Activated CD8-positive, alpha-beta T cell treated with anti-CD3 and anti-CD28 coated beads for 36 hours (primary cell): Measurements from ENCODE around the gene ACSL1. TPM values are rescaled to one million over a fixed set of nuclear protein-coding genes. Genes with fewer than 3 reads are reported as not detected.

Source experiments
- ATAC-seq: fragments of 200-7000 bp; cut with Tn5 transposase; one replicate; pipeline ENCODE4 v1.10.0; 2021; ENCODE audit warnings: mild to moderate bottlenecking, moderate library complexity
- CTCF ChIA-PET: fragments of 350-600 bp; sonication (Branson Sonifier 250); formaldehyde crosslinking; loops from one replicate; lab custom pipeline; 2021; ENCODE audit warnings: antibody characterized with exemption; lab: Charles Lee
- POLR2A ChIA-PET: fragments of 350-600 bp; sonication (Branson Sonifier 250); formaldehyde crosslinking; loops from one replicate; lab custom pipeline; 2021; ENCODE audit warnings: antibody characterized with exemption; lab: Charles Lee
- DNase-seq: peaks from one replicate; pipeline ENCODE4 v3.0.0-alpha.2; 2020
- H3K27ac Mint-ChIP-seq: one replicate; pipeline ENCODE4 v1.8.0; 2021; ENCODE audit warnings: mild to moderate bottlenecking, mixed read lengths
- H3K27me3 Mint-ChIP-seq: one replicate; pipeline ENCODE4 v1.8.0; 2021; ENCODE audit warnings: mixed read lengths
- H3K36me3 Mint-ChIP-seq: one replicate; pipeline ENCODE4 v1.8.0; 2021; ENCODE audit warnings: low read depth, mixed read lengths
- H3K4me1 Mint-ChIP-seq: one replicate; pipeline ENCODE4 v1.8.0; 2021; ENCODE audit warnings: low read depth, mixed read lengths
- H3K4me3 Mint-ChIP-seq: one replicate; pipeline ENCODE4 v1.8.0; 2021; ENCODE audit warnings: mild to moderate bottlenecking, moderate library complexity, mixed read lengths
- H3K9me3 Mint-ChIP-seq: one replicate; pipeline ENCODE4 v1.8.0; 2021; ENCODE audit warnings: mixed read lengths
- CTCF ChIP-seq: fragments of 200-600 bp; IDR thresholded peaks from one replicate; pipeline ENCODE4 v1.8.0; 2022; ENCODE audit warnings: antibody characterized with exemption, mild to moderate bottlenecking
- intact Hi-C: fragments of 100-400 bp; cut with micrococcal nuclease; formaldehyde crosslinking; loops from one replicate; pipeline ENCODE4 v1.10.0; 2022
- total RNA-seq, 2 experiments: library from RNA; stranded (reverse); gene quantifications; one replicate each; pipeline ENCODE4 v1.2.3, GENCODE V29; 2021

Gene ACSL1
- total RNA-seq, 2 experiments from 2014 or later = 12.8 to 13.1 TPM

- intact Hi-C loops = no loop called here
- DNase-seq (no peak), ATAC-seq (no peak)
- H3K36me3 Mint-ChIP-seq = peaks cover 25% of the 10 kb centered on the region
- CTCF ChIA-PET = interaction anchor here (1.9 kb wide), 1 partner anchor 10 kb away, joined by 7 read pairs; no protein-coding TSS in a partner anchor
- H3K27me3 Mint-ChIP-seq = no peaks in the 10 kb centered on the region
- TF ChIP-seq CTCF = no peak
- no peaks in the 10 kb centered on the region for H3K9me3 Mint-ChIP-seq
- POLR2A ChIA-PET = interaction anchor here (1.3 kb wide), 1 partner anchor 22 kb away, joined by 4 read pairs; the partner anchor contains the start of gene CENPU
- H3K4me3 Mint-ChIP-seq = no peak overlapping the region
- H3K27ac Mint-ChIP-seq = no peak overlapping the region
- H3K4me1 Mint-ChIP-seq = no peaks in the 10 kb centered on the region
Observed at GRCh38 chr4:184755278-184755677, 70.5 kb downstream of the ACSL1 start.

GRCh38 chr4:184752496-184753275 lies 73.1 kb downstream of the ACSL1 start:
- no peaks in the 10 kb centered on the region for H3K4me1 Mint-ChIP-seq
- ChIA-PET POLR2A (interaction anchor here (0.7 to 1.3 kb wide), 2 partner anchors 19 to 215 kb away, joined by 3 to 4 read pairs; partner anchors contain the start of gene CENPU), CTCF (interaction anchor here (1.5 kb wide), 1 partner anchor 489 kb away, joined by 3 read pairs; no protein-coding TSS in a partner anchor)
- H3K27ac Mint-ChIP-seq = no peak overlapping the region
- intact Hi-C loops = no loop called here
- no peak for TF ChIP-seq CTCF
- no peaks in the 10 kb centered on the region for H3K27me3 Mint-ChIP-seq
- DNase-seq (no peak), ATAC-seq (no peak)
- no peak overlapping the region for H3K4me3 Mint-ChIP-seq
- no peaks in the 10 kb centered on the region for H3K9me3 Mint-ChIP-seq
- H3K36me3 Mint-ChIP-seq = peaks cover 9% of the 10 kb centered on the region

- intact Hi-C loops = no loop called here
- ATAC-seq = no peak
- peaks cover 2% of the 10 kb centered on the region for H3K4me1 Mint-ChIP-seq
- H3K36me3 Mint-ChIP-seq = peaks cover 9% of the 10 kb centered on the region
- no peak for DNase-seq
- ChIA-PET POLR2A (interaction anchor here (1.3 kb wide), 1 partner anchor 18 kb away, joined by 4 read pairs; the partner anchor contains the start of gene CENPU), CTCF (interaction anchor here (1.3 to 1.5 kb wide), 2 partner anchors 254 to 487 kb away, joined by 3 read pairs; no protein-coding TSS in a partner anchor)
- no peak overlapping the region for H3K27ac Mint-ChIP-seq
- H3K9me3 Mint-ChIP-seq = no peaks in the 10 kb centered on the region
- TF ChIP-seq CTCF = no peak
- no peak overlapping the region for H3K4me3 Mint-ChIP-seq
- no peaks in the 10 kb centered on the region for H3K27me3 Mint-ChIP-seq
Observed at GRCh38 chr4:184751585-184751956, 74.2 kb downstream of the ACSL1 start.

GRCh38 chr4:184750926-184751584 lies 74.7 kb downstream of the ACSL1 start:
- intact Hi-C loops = no loop called here
- Mint-ChIP-seq H3K4me1 (peaks cover 7% of the 10 kb centered on the region), H3K27ac (no peak overlapping the region), H3K9me3 (no peaks in the 10 kb centered on the region), H3K36me3 (peaks cover 9% of the 10 kb centered on the region), H3K4me3 (no peak overlapping the region), H3K27me3 (no peaks in the 10 kb centered on the region)
- TF ChIP-seq CTCF = no peak
- ATAC-seq (no peak), DNase-seq (no peak)
- ChIA-PET CTCF (interaction anchor here (1.3 to 1.5 kb wide), 2 partner anchors 254 to 487 kb away, joined by 3 read pairs; no protein-coding TSS in a partner anchor), POLR2A (interaction anchor here (1.3 kb wide), 1 partner anchor 18 kb away, joined by 4 read pairs; the partner anchor contains the start of gene CENPU)
